Tibial nerve (tissue), 4 donors: ENCODE measurements around the gene HMCN1.

Experiments used
- EP300 ChIP-seq, 2 donors: sonication (generic); formaldehyde crosslinking; IDR thresholded peaks; one replicate each; pipeline ENCODE4 v1.6.1; 2017; ENCODE audit warnings: antibody characterized with exemption in 2 of 2, mild to moderate bottlenecking in 1 of 2
- POLR2A ChIP-seq, 2 donors: fragments of 450-650 bp; IDR thresholded peaks; one replicate each; pipeline ENCODE4 v1.6.1; 2017; ENCODE audit warnings: antibody characterized with exemption in 2 of 2, mild to moderate bottlenecking in 2 of 2, moderate library complexity in 2 of 2
- TF ChIP-seq, protein P1 (sequence below), 5 experiments: fragments of 200-600 bp in 3 of 5; fragments of 450-650 bp in 2 of 5; sonication (generic) in 3 of 5; IDR thresholded peaks; one replicate each; pipeline ENCODE4 v1.5.1; 2016 to 2019; ENCODE audit warnings: antibody characterized with exemption in 5 of 5, mild to moderate bottlenecking in 3 of 5, moderate library complexity in 2 of 5

DNA sequence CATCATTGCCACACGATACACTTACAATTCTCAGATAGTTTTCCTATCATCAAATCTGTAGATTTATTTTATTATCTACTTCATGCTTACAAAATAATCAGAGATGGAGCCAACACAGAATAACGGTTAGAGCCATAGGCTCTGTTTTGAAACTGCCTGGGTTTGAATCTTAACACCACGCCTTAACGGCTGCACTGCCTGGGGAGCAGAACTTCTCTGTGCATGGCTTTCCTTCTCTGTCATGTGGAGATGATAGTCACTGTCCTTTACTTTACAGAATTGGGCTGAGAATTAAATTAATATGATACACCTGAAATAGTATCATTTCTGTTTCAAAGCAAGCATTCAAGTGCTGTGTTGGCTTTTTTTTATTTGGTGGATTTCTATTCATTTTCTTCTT is 177.8 kb downstream of the HMCN1 start:
- TF ChIP-seq, protein P1, sequence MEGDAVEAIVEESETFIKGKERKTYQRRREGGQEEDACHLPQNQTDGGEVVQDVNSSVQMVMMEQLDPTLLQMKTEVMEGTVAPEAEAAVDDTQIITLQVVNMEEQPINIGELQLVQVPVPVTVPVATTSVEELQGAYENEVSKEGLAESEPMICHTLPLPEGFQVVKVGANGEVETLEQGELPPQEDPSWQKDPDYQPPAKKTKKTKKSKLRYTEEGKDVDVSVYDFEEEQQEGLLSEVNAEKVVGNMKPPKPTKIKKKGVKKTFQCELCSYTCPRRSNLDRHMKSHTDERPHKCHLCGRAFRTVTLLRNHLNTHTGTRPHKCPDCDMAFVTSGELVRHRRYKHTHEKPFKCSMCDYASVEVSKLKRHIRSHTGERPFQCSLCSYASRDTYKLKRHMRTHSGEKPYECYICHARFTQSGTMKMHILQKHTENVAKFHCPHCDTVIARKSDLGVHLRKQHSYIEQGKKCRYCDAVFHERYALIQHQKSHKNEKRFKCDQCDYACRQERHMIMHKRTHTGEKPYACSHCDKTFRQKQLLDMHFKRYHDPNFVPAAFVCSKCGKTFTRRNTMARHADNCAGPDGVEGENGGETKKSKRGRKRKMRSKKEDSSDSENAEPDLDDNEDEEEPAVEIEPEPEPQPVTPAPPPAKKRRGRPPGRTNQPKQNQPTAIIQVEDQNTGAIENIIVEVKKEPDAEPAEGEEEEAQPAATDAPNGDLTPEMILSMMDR (IDR thresholded peaks at IDR 0.05) = no peak
- TF ChIP-seq POLR2A (IDR thresholded peaks at IDR 0.05) (no peak), EP300 (IDR thresholded peaks at IDR 0.05) (no peak)
